Mesendoderm (in vitro differentiated cells): ENCODE measurements around the gene SPATS2.

Experiments
- DNase-seq: peaks from one replicate; pipeline ENCODE4 v3.0.0; 2013
- H2AK5ac ChIP-seq: 2 replicates; pipeline ENCODE4 v1.6.1; 2013; ENCODE audit warnings: low read length, inconsistent platforms
- H2BK120ac ChIP-seq: 2 replicates; pipeline ENCODE4 v1.6.1; 2013; ENCODE audit warnings: low read depth, mild to moderate bottlenecking, low read length, moderate library complexity, mixed read lengths
- H2BK15ac ChIP-seq: replicated peaks from 2 replicates; pipeline ENCODE4 v1.6.1; 2013; ENCODE audit warnings: low read depth, mild to moderate bottlenecking, moderate library complexity
- H2BK5ac ChIP-seq: 2 replicates; pipeline ENCODE4 v1.6.1; 2013; ENCODE audit warnings: low read length, inconsistent platforms
- H3K18ac ChIP-seq: 2 replicates; pipeline ENCODE4 v1.6.1; 2013; ENCODE audit warnings: mild to moderate bottlenecking, low read length, mixed read lengths
- H3K23ac ChIP-seq: one replicate; pipeline ENCODE4 v1.6.1; 2013; ENCODE audit warnings: low read length
- H3K27ac ChIP-seq: 2 replicates; pipeline ENCODE4 v1.5.1; 2013; ENCODE audit warnings: low read depth, mild to moderate bottlenecking, inconsistent platforms, low read length, moderate library complexity
- H3K27me3 ChIP-seq: 2 replicates; pipeline ENCODE4 v1.6.1; 2013; ENCODE audit warnings: low read length, control low read depth, mild to moderate bottlenecking, inconsistent platforms; ENCODE audit not compliant: insufficient read depth, poor library complexity
- H3K36me3 ChIP-seq: 2 replicates; pipeline ENCODE4 v1.6.1; 2013; ENCODE audit warnings: low read length, inconsistent platforms; ENCODE audit not compliant: control insufficient read depth, insufficient read depth
- H3K4ac ChIP-seq: one replicate; pipeline ENCODE4 v1.6.1; 2013; ENCODE audit warnings: low read depth, mild to moderate bottlenecking, low read length, moderate library complexity
- H3K4me1 ChIP-seq: 2 replicates; pipeline ENCODE4 v1.6.1; 2013; ENCODE audit warnings: low read depth, low read length, inconsistent platforms; ENCODE audit not compliant: control insufficient read depth
- H3K4me2 ChIP-seq: 2 replicates; pipeline ENCODE4 v1.6.1; 2013; ENCODE audit warnings: low read length
- H3K4me3 ChIP-seq: 2 replicates; pipeline ENCODE4 v1.5.1; 2013; ENCODE audit warnings: mild to moderate bottlenecking, low read length
- H3K56ac ChIP-seq: one replicate; pipeline ENCODE4 v1.6.1; 2013; ENCODE audit warnings: low read length
- H3K79me1 ChIP-seq: 2 replicates; pipeline ENCODE4 v1.6.1; 2013; ENCODE audit warnings: low read length, inconsistent platforms
- H3K79me2 ChIP-seq: 2 replicates; pipeline ENCODE4 v1.6.1; 2013; ENCODE audit warnings: mild to moderate bottlenecking, low read length; ENCODE audit not compliant: control insufficient read depth, insufficient read depth
- H3K9ac ChIP-seq: 2 replicates; pipeline ENCODE4 v1.6.1; 2013; ENCODE audit warnings: low read length, inconsistent platforms
- H4K5ac ChIP-seq: one replicate; pipeline ENCODE4 v1.6.1; 2013; ENCODE audit warnings: low read length
- H4K8ac ChIP-seq: one replicate; pipeline ENCODE4 v1.6.1; 2013; ENCODE audit warnings: low read depth, mild to moderate bottlenecking, control low read depth, low read length, moderate library complexity
- WGBS: extraction: QIAGEN DNeasy Blood & Tissue Kit; methylation state at CpG from one replicate; pipeline ENCODE4 v1.1.7; 2013; ENCODE audit warnings: low lambda C conversion rate, missing lambda C conversion rate; ENCODE audit not compliant: insufficient coverage; ENCODE audit errors: extremely low coverage; 5-methylcytosine and 5-hydroxymethylcytosine counted together

Gene SPATS2

GRCh38 chr12:49487605-49488004, 120.3 kb downstream of the SPATS2 start:
- DNase-seq: no peak
- H2BK5ac ChIP-seq: no peak overlapping the region
- no peak overlapping the region for H3K56ac ChIP-seq
- H2BK120ac ChIP-seq: no peak overlapping the region
- no peak overlapping the region for H2AK5ac ChIP-seq
- no peak overlapping the region for H3K4ac ChIP-seq
- no CpG with 5 or more reads among the region's 2 CpGs for WGBS
- H3K27me3 ChIP-seq: no peaks in the 10 kb centered on the region
- H2BK15ac ChIP-seq: no peak overlapping the region
- H3K4me1 ChIP-seq: no peaks in the 10 kb centered on the region
- H3K23ac ChIP-seq: no peak overlapping the region
- no peak overlapping the region for H3K27ac ChIP-seq
- H3K79me2 ChIP-seq: no peaks in the 10 kb centered on the region
- H4K5ac ChIP-seq: no peak overlapping the region
- no peaks in the 10 kb centered on the region for H3K36me3 ChIP-seq
- H3K79me1 ChIP-seq: no peaks in the 10 kb centered on the region
- H4K8ac ChIP-seq: no peak overlapping the region
- H3K18ac ChIP-seq: no peak overlapping the region
- H3K4me2 ChIP-seq: no peak overlapping the region
- no peak overlapping the region for H3K4me3 ChIP-seq
- H3K9ac ChIP-seq: no peak overlapping the region

DNA sequence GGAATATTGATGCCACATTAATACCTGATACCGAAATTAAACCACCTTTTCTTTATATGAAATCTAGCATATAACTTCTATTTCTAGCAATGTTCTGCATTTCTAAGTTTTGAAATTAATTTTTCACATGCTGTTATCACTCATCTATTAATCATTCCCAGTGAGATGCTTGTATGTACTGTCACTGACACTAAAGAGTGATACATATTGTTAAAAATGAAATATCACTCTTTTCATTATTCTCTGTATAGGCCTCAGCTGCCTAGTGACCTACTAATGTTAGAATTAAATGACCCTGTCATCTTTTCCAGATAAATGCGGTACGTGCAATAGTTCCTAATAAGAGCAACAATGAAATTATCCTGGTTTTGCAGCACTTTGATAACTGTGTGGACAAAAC, 121.9 kb downstream of the SPATS2 start:
- H4K5ac ChIP-seq: no peak overlapping the region
- no CpG with 5 or more reads among the region's 3 CpGs for WGBS

GRCh38 chr12:49489720-49490119, 122.5 kb downstream of the SPATS2 start:
- no peak overlapping the region for H3K4me2 ChIP-seq
- no peak overlapping the region for H3K4ac ChIP-seq
- H3K23ac ChIP-seq: no peak overlapping the region
- H3K9ac ChIP-seq: no peak overlapping the region
- no peaks in the 10 kb centered on the region for H3K4me1 ChIP-seq
- no peak overlapping the region for H4K5ac ChIP-seq
- no peak overlapping the region for H2BK120ac ChIP-seq
- H4K8ac ChIP-seq: no peak overlapping the region
- H2BK15ac ChIP-seq: no peak overlapping the region
- no peak overlapping the region for H2BK5ac ChIP-seq
- no peaks in the 10 kb centered on the region for H3K36me3 ChIP-seq
- H3K56ac ChIP-seq: no peak overlapping the region
- no peak overlapping the region for H2AK5ac ChIP-seq
- DNase-seq: no peak
- H3K27me3 ChIP-seq: no peaks in the 10 kb centered on the region
- H3K27ac ChIP-seq: no peak overlapping the region
- H3K79me1 ChIP-seq: no peaks in the 10 kb centered on the region
- no peak overlapping the region for H3K4me3 ChIP-seq
- H3K79me2 ChIP-seq: no peaks in the 10 kb centered on the region
- H3K18ac ChIP-seq: no peak overlapping the region
- no CpG with 5 or more reads among the region's 4 CpGs for WGBS

More for the DNA sequence above, 121.9 kb downstream of the SPATS2 start:
- Histone ChIP-seq H2BK120ac (no peak overlapping the region), H3K56ac (no peak overlapping the region), H3K4me1 (no peaks in the 10 kb centered on the region), H2BK5ac (no peak overlapping the region), H3K18ac (no peak overlapping the region), H2AK5ac (no peak overlapping the region), H3K79me2 (no peaks in the 10 kb centered on the region), H3K4ac (no peak overlapping the region), H2BK15ac (no peak overlapping the region), H3K4me2 (no peak overlapping the region), H3K4me3 (no peak overlapping the region), H3K79me1 (no peaks in the 10 kb centered on the region), H3K9ac (no peak overlapping the region), H4K8ac (no peak overlapping the region), H3K27me3 (no peaks in the 10 kb centered on the region), H3K27ac (no peak overlapping the region), H3K36me3 (no peaks in the 10 kb centered on the region), H3K23ac (no peak overlapping the region)
- no peak for DNase-seq

GRCh38 chr12:49491823-49492222, 124.6 kb downstream of the SPATS2 start:
- Histone ChIP-seq H3K4me3 (no peak overlapping the region), H2BK120ac (no peak overlapping the region), H3K9ac (no peak overlapping the region), H4K5ac (no peak overlapping the region), H2BK5ac (no peak overlapping the region), H3K18ac (no peak overlapping the region), H2BK15ac (no peak overlapping the region), H3K4me1 (no peaks in the 10 kb centered on the region), H4K8ac (no peak overlapping the region), H3K36me3 (no peaks in the 10 kb centered on the region), H3K4ac (no peak overlapping the region), H3K56ac (no peak overlapping the region), H3K27ac (no peak overlapping the region), H3K79me1 (no peaks in the 10 kb centered on the region), H3K4me2 (no peak overlapping the region), H3K27me3 (no peaks in the 10 kb centered on the region), H2AK5ac (no peak overlapping the region), H3K23ac (no peak overlapping the region), H3K79me2 (no peaks in the 10 kb centered on the region)
- no CpG with 5 or more reads among the region's 1 CpG for WGBS
- DNase-seq: no peak

GRCh38 chr12:49493900-49494299, 126.6 kb downstream of the SPATS2 start:
- H3K27me3 ChIP-seq: no peaks in the 10 kb centered on the region
- no CpG with 5 or more reads among the region's 2 CpGs for WGBS
- H3K4me1 ChIP-seq: no peaks in the 10 kb centered on the region

More at GRCh38 chr12:49493900-49494299, 126.6 kb downstream of the SPATS2 start:
- H3K4me2 ChIP-seq: no peak overlapping the region
- no peaks in the 10 kb centered on the region for H3K36me3 ChIP-seq
- no peak overlapping the region for H3K27ac ChIP-seq
- H2BK15ac ChIP-seq: no peak overlapping the region
- H3K23ac ChIP-seq: no peak overlapping the region
- H3K79me1 ChIP-seq: no peaks in the 10 kb centered on the region
- no peak overlapping the region for H3K18ac ChIP-seq
- H3K79me2 ChIP-seq: no peaks in the 10 kb centered on the region
- no peak overlapping the region for H4K5ac ChIP-seq
- no peak overlapping the region for H3K9ac ChIP-seq
- no peak overlapping the region for H3K4ac ChIP-seq
- DNase-seq: no peak
- H4K8ac ChIP-seq: no peak overlapping the region
- H2AK5ac ChIP-seq: no peak overlapping the region
- H2BK5ac ChIP-seq: no peak overlapping the region
- no peak overlapping the region for H2BK120ac ChIP-seq
- H3K56ac ChIP-seq: no peak overlapping the region
- H3K4me3 ChIP-seq: no peak overlapping the region
